K562 (cell line): ENCODE data around the gene CD79A. TPM values are rescaled to one million over a fixed set of nuclear protein-coding genes. Genes with fewer than 3 reads are reported as not detected.

Experiments
- CBFA2T3 ChIP-seq: fragments of 450-650 bp; IDR thresholded peaks from 2 replicates; pipeline ENCODE4 v1.6.1; 2017
- CBX5 ChIP-seq: IDR thresholded peaks from 2 replicates; pipeline ENCODE4 v1.6.1; 2014; ENCODE audit warnings: low read depth, borderline replicate concordance
- CC2D1A ChIP-seq: fragments of 450-650 bp; IDR thresholded peaks from 2 replicates; pipeline ENCODE4 v1.6.1; 2017; ENCODE audit warnings: mild to moderate bottlenecking
- CREBBP ChIP-seq: IDR thresholded peaks from one replicate; pipeline ENCODE4 v1.6.1; 2012; ENCODE audit warnings: low read depth, mild to moderate bottlenecking, control low read depth, inconsistent platforms, low read length
- CTBP1 ChIP-seq: fragments of 450-650 bp; IDR thresholded peaks from 2 replicates; pipeline ENCODE4 v1.6.1; 2016; ENCODE audit warnings: borderline replicate concordance
- DEAF1 ChIP-seq: fragments of 450-650 bp; formaldehyde crosslinking; IDR thresholded peaks from 2 replicates; pipeline ENCODE4 v1.4.0; 2020; ENCODE audit warnings: mild to moderate bottlenecking, moderate library complexity
- FOXJ2 ChIP-seq: fragments of 200-800 bp; sonication (Bioruptor generic); IDR thresholded peaks from 2 replicates; pipeline ENCODE4 v1.6.1; 2016; ENCODE audit warnings: missing genetic modification characterization, missing compliant biosample characterization
- FOXK1 ChIP-seq: sonication (generic); formaldehyde crosslinking; IDR thresholded peaks from 2 replicates; pipeline ENCODE4 v1.8.0; 2022; ENCODE audit warnings: missing genetic modification reagents, mild to moderate bottlenecking, borderline replicate concordance
- ILK ChIP-seq: fragments of 450-650 bp; IDR thresholded peaks from 2 replicates; pipeline ENCODE4 v1.6.1; 2016; ENCODE audit warnings: missing genetic modification characterization, low read depth, mild to moderate bottlenecking, missing compliant biosample characterization, moderate library complexity, borderline replicate concordance
- JUND ChIP-seq, 2 experiments: IDR thresholded peaks; 2 replicates in 1 of 2; 3 replicates in 1 of 2; pipeline ENCODE4 v1.6.1; 2011; ENCODE audit warnings: borderline replicate concordance in 2 of 2, low read depth in 2 of 2, low read length in 2 of 2, improper control_type of control experiment in 1 of 2, missing biosample characterization in 1 of 2, missing genetic modification characterization in 1 of 2, missing genetic modification reagents in 1 of 2
- NCOR1 ChIP-seq: fragments of 450-650 bp; IDR thresholded peaks from 2 replicates; pipeline ENCODE4 v1.6.1; 2016; ENCODE audit warnings: mild to moderate bottlenecking, moderate library complexity
- SIRT6 ChIP-seq: IDR thresholded peaks from one replicate; pipeline ENCODE4 v1.6.1; 2012; ENCODE audit warnings: low read depth, mild to moderate bottlenecking, control low read depth, inconsistent platforms, low read length, moderate library complexity
- TSC22D4 ChIP-seq: fragments of 450-650 bp; IDR thresholded peaks from 2 replicates; pipeline ENCODE4 v1.6.1; 2016; ENCODE audit warnings: missing genetic modification characterization, missing biosample characterization, control low read depth
- ZNF408 ChIP-seq: fragments of 250-450 bp; sonication (Bioruptor Pico); IDR thresholded peaks from 2 replicates; pipeline ENCODE4 v1.4.0; 2020; ENCODE audit warnings: low read depth, mild to moderate bottlenecking, moderate library complexity
- ZNF77 ChIP-seq: fragments of 250-450 bp; sonication (Bioruptor Pico); IDR thresholded peaks from 2 replicates; pipeline ENCODE4 v1.5.0; 2020
- polyA plus RNA-seq, 8 experiments: library from polyadenylated mRNA; depleted of rRNA in 4 of 8; stranded (reverse) in 5 of 8; unstranded in 3 of 8; fragments of >200 nt; fragmentation: Nextera tagmentation in 2 of 8; fragmentation: Illumina TruSeq in 1 of 8; extraction: Ambion mirVana in 2 of 8; extraction: Trizol in 1 of 8; gene quantifications; 2 replicates each; pipeline versions ENCODE4 v1.2.1 to v1.2.3, GENCODE V29; 2011 to 2014; ENCODE audit warnings: inconsistent platforms in 1 of 8, missing spikeins in 1 of 8
- total RNA-seq, 7 experiments: library from RNA; depleted of rRNA in 6 of 7; stranded (reverse); fragments of >200 nt in 6 of 7; fragmentation: Illumina TruSeq in 2 of 7; extraction: Trizol in 2 of 7; gene quantifications; 2 replicates each; pipeline versions ENCODE4 v1.2.1 to v1.2.3, GENCODE V29; 2011 to 2021; ENCODE audit warnings: low replicate concordance in 1 of 7
- TF ChIP-seq, protein P1 (sequence below): fragments of 450-650 bp; formaldehyde crosslinking; conservative IDR thresholded peaks from 2 replicates; pipeline ENCODE4 v1.4.0; 2022; ENCODE audit warnings: mild to moderate bottlenecking, missing genetic modification characterization
- TF ChIP-seq, protein P2 (sequence below): fragments of 250-450 bp; sonication (Bioruptor Pico); IDR thresholded peaks from 2 replicates; pipeline ENCODE4 v1.5.0; 2021; ENCODE audit warnings: mild to moderate bottlenecking, moderate library complexity
- TF ChIP-seq, protein P3 (sequence below): fragments of 250-450 bp; sonication (Bioruptor Pico); IDR thresholded peaks from 2 replicates; pipeline ENCODE4 v1.8.0; 2022; ENCODE audit warnings: moderate library complexity, mild to moderate bottlenecking, inconsistent platforms

The CD79A gene
- total and polyA plus RNA-seq, 9 of the 15 experiments (the other 6 are each of a cell fraction or from before 2014, with no cell fraction given), result 0.04 to 0.72 (median 0.17) TPM; not detected in 3

DNA sequence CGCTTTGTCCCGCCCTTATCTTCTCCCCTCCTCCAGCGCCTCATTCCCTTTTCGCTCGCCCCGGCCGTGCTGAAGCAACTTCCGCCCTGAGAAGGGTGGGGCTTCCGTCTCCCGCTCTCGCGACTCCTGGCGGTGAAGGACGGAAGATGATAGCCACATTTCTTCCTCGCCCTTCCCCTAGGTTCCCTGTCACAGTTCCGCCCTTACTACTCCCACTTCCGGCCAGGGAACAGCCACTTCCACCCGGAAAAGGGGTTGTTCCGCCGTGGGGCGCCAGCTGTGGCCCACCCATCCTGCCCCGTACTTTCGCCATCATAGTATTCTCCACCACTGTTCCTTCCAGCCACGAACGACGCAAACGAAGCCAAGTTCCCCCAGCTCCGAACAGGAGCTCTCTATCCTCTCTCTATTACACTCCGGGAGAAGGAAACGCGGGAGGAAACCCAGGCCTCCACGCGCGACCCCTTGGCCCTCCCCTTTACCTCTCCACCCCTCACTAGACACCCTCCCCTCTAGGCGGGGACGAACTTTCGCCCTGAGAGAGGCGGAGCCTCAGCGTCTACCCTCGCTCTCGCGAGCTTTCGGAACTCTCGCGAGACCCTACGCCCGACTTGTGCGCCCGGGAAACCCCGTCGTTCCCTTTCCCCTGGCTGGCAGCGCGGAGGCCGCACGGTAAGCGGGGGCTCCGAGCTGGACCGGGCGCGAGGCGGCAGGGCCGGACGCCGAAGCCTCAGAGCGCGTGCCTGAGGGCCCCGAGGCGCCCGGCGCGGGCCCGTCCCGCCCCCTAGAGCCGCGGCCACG lies 17.3 kb upstream of the CD79A start, which contains the start of gene RPS19 (continued):
- TF ChIP-seq DEAF1 (CRISPR knock-in tag) (no peak), ZNF408 (CRISPR knock-in tag) (no peak), ZNF77 (CRISPR knock-in tag) (no peak), CC2D1A (no peak; the same call in 1 of the 2 replicates), FOXJ2 (tag) (no peak), FOXK1 (CRISPR knock-in tag) (0 out of 2 replicates have a peak, but pooled peaks have one; percentile 43), ILK (tag) (no peak), SIRT6 (no peak), CTBP1 (peak; percentile 73), NCOR1 (peak; percentile 47), TSC22D4 (no peak), CBFA2T3 (no peak), CBX5 (0 out of 2 replicates have a peak, but pooled peaks have one; percentile 61), CREBBP (no peak), JUND (IDR thresholded peaks at IDR 0.05; ENCODE audit: borderline replicate concordance, low read depth, low read length) (peak; percentile 82), JUND (tag; IDR thresholded peaks at IDR 0.05; ENCODE audit: borderline replicate concordance, low read depth, low read length) (no peak; the same call in 2 of the 3 replicates)
- TF ChIP-seq, protein P1, sequence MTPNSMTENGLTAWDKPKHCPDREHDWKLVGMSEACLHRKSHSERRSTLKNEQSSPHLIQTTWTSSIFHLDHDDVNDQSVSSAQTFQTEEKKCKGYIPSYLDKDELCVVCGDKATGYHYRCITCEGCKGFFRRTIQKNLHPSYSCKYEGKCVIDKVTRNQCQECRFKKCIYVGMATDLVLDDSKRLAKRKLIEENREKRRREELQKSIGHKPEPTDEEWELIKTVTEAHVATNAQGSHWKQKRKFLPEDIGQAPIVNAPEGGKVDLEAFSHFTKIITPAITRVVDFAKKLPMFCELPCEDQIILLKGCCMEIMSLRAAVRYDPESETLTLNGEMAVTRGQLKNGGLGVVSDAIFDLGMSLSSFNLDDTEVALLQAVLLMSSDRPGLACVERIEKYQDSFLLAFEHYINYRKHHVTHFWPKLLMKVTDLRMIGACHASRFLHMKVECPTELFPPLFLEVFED, result peak; percentile 92
- TF ChIP-seq, protein P2, sequence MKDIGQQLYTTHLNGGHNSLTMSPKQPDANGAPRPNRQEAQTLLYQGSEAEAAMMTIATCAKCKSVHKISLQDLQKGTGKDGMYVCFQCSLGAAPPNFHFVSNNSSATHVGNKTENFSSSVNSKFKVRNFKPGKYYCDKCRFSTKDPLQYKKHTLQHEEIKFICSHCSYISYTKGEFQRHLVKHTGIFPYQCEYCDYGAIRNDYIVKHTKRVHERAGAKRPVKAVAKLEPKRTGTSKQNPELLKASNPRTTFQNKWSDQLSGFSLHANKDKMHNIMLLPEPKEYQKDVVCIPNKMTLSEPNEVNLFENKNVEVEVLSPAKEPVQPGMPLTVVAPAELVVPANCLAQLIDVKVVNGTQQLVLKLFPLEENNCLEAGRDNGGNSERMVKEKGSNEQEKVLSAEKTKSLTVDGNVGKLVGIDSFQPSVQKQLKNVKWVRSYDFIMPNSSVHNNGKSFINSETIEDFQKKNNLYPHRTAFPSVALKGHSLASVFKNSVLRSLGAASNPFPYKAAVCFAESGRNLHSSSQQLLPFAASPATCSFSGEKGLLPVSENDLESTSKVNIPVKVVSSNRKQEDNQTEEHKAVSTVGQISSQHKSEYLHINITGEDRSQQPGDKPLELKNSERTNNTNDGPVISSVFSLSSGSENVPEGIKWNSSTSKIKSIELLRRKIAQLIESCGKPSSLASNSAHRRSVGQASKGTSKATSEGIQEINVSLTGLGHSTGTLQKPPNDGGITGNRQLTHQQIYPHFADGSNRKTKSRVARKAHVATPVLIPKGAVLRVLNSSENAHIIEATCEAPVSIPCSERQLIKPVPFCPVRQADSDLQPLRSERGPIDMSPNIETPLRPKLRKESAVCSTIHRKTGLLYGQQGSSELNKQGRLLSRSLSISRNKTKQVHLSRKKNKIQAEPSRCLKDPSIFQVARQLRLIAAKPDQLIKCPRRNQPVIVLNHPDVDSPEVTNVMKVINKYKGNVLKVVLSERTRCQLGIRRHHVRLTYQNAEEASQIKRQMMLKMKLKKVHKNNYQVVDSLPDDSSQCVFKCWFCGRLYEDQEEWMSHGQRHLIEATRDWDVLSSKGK (CRISPR knock-in tag), result no peak
- TF ChIP-seq, protein P3, sequence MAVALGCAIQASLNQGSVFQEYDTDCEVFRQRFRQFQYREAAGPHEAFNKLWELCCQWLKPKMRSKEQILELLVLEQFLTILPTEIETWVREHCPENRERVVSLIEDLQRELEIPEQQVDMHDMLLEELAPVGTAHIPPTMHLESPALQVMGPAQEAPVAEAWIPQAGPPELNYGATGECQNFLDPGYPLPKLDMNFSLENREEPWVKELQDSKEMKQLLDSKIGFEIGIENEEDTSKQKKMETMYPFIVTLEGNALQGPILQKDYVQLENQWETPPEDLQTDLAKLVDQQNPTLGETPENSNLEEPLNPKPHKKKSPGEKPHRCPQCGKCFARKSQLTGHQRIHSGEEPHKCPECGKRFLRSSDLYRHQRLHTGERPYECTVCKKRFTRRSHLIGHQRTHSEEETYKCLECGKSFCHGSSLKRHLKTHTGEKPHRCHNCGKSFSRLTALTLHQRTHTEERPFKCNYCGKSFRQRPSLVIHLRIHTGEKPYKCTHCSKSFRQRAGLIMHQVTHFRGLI (CRISPR knock-in tag), result no peak
